GM10266 (cell line): ENCODE results near the gene SGO1.

ENCODE experiments used
- DNase-seq: peaks from one replicate; pipeline ENCODE4 v3.0.0; 2012; ENCODE audit errors: extremely low spot score
- CTCF ChIP-seq: IDR thresholded peaks from 2 replicates; pipeline ENCODE4 v1.5.1; 2012; ENCODE audit warnings: mild to moderate bottlenecking, low read depth; ENCODE audit not compliant: control insufficient read depth, insufficient read depth; ENCODE audit errors: missing control alignments

The SGO1 gene

GRCh38 chr3:20186600-20187004 lies 596 bp upstream of the SGO1 start:
- no peak for TF ChIP-seq CTCF
- no peak for DNase-seq

GRCh38 chr3:20185331-20185678 lies 701 bp downstream of the SGO1 start:
- no peak for DNase-seq
- TF ChIP-seq CTCF, result no peak

GRCh38 chr3:20182206-20182605 lies 3.8 kb downstream of the SGO1 start:
- DNase-seq, result no peak
- no peak for TF ChIP-seq CTCF

GRCh38 chr3:20181276-20181675 lies 4.7 kb downstream of the SGO1 start:
- TF ChIP-seq CTCF, result no peak
- no peak for DNase-seq

GRCh38 chr3:20173844-20174410 lies 12.1 kb downstream of the SGO1 start:
- no peak for TF ChIP-seq CTCF

GRCh38 chr3:20161714-20162113 lies 24.3 kb downstream of the SGO1 start:
- TF ChIP-seq CTCF, result no peak
- no peak for DNase-seq

More at GRCh38 chr3:20173844-20174410, 12.1 kb downstream of the SGO1 start:
- no peak for DNase-seq

- no peak for TF ChIP-seq CTCF
- DNase-seq, result no peak
Measured at GRCh38 chr3:20160230-20160629, 25.8 kb downstream of the SGO1 start.
